ENCODE measurements around the gene SIPA1.
"Not testable (repeated sequence)": the region's sequence is repeated elsewhere in the genome, so short reads cannot be mapped to it uniquely, and the experiment has no call there.

The SIPA1 gene

GRCh38 chr11:65691847-65692246 is 53.9 kb downstream of the SIPA1 start:
- not testable (repeated sequence) for H3K9me3 ChIP-seq (ENCODE audit: control insufficient read depth in 1 of 2, low read length in 2 of 2); H3K27ac ChIP-seq (ENCODE audit: low read depth, low read length); H3K4me3 ChIP-seq (ENCODE audit: low read depth in 1 of 2, low read length in 2 of 2); H3K27me3 ChIP-seq (ENCODE audit: control insufficient read depth in 1 of 2, insufficient read depth in 2 of 2, low read length in 2 of 2); H3K9ac ChIP-seq (ENCODE audit: low read depth in 1 of 2, low read length in 2 of 2); H3K36me3 ChIP-seq (ENCODE audit: control insufficient read depth in 1 of 2, insufficient read depth in 2 of 2, low read length in 2 of 2)
- H3K4me1 ChIP-seq (ENCODE audit: control insufficient read depth in 1 of 2, insufficient read depth in 2 of 2, low read length in 2 of 2), result peaks cover 9 to 22% of the 10 kb centered on the region in 2 donors

- Histone ChIP-seq H3K9ac (ENCODE audit: low read depth in 1 of 2, low read length in 2 of 2) (peak overlapping the region in 1 of 2 donors; percentile 46), H3K27ac (ENCODE audit: low read depth, low read length) (no peak overlapping the region), H3K4me3 (ENCODE audit: low read depth in 1 of 2, low read length in 2 of 2) (peak overlapping the region; percentile 49 to 54), H3K4me1 (ENCODE audit: control insufficient read depth in 1 of 2, insufficient read depth in 2 of 2, low read length in 2 of 2) (peaks cover 9 to 22% of the 10 kb centered on the region in 2 donors), H3K36me3 (ENCODE audit: control insufficient read depth in 1 of 2, insufficient read depth in 2 of 2, low read length in 2 of 2) (no peaks in the 10 kb centered on the region), H3K27me3 (ENCODE audit: control insufficient read depth in 1 of 2, insufficient read depth in 2 of 2, low read length in 2 of 2) (no peaks in the 10 kb centered on the region), H3K9me3 (ENCODE audit: control insufficient read depth in 1 of 2, low read length in 2 of 2) (no peaks in the 10 kb centered on the region)
These were observed 54.5 kb downstream of the SIPA1 start for GRCh38 chr11:65692367-65692766.

- Histone ChIP-seq H3K4me3 (ENCODE audit: low read depth in 1 of 2, low read length in 2 of 2) (no peak overlapping the region), H3K4me1 (ENCODE audit: control insufficient read depth in 1 of 2, insufficient read depth in 2 of 2, low read length in 2 of 2) (peaks cover 9 to 22% of the 10 kb centered on the region in 2 donors), H3K27ac (ENCODE audit: low read depth, low read length) (no peak overlapping the region), H3K27me3 (ENCODE audit: control insufficient read depth in 1 of 2, insufficient read depth in 2 of 2, low read length in 2 of 2) (no peaks in the 10 kb centered on the region), H3K9me3 (ENCODE audit: control insufficient read depth in 1 of 2, low read length in 2 of 2) (no peaks in the 10 kb centered on the region), H3K9ac (ENCODE audit: low read depth in 1 of 2, low read length in 2 of 2) (no peak overlapping the region), H3K36me3 (ENCODE audit: control insufficient read depth in 1 of 2, insufficient read depth in 2 of 2, low read length in 2 of 2) (no peaks in the 10 kb centered on the region)
These were observed 57.7 kb downstream of the SIPA1 start for GRCh38 chr11:65695459-65696241.

- Histone ChIP-seq H3K4me1 (ENCODE audit: control insufficient read depth in 1 of 2, insufficient read depth in 2 of 2, low read length in 2 of 2) (peaks cover 9 to 22% of the 10 kb centered on the region in 2 donors), H3K27ac (ENCODE audit: low read depth, low read length) (no peak overlapping the region), H3K9ac (ENCODE audit: low read depth in 1 of 2, low read length in 2 of 2) (no peak overlapping the region), H3K4me3 (ENCODE audit: low read depth in 1 of 2, low read length in 2 of 2) (no peak overlapping the region), H3K27me3 (ENCODE audit: control insufficient read depth in 1 of 2, insufficient read depth in 2 of 2, low read length in 2 of 2) (no peaks in the 10 kb centered on the region), H3K36me3 (ENCODE audit: control insufficient read depth in 1 of 2, insufficient read depth in 2 of 2, low read length in 2 of 2) (no peaks in the 10 kb centered on the region), H3K9me3 (ENCODE audit: control insufficient read depth in 1 of 2, low read length in 2 of 2) (no peaks in the 10 kb centered on the region)
These were observed 59.1 kb downstream of the SIPA1 start for GRCh38 chr11:65696802-65697552.

GRCh38 chr11:65698205-65698604 is 60.3 kb downstream of the SIPA1 start:
- Histone ChIP-seq H3K36me3 (ENCODE audit: control insufficient read depth in 1 of 2, insufficient read depth in 2 of 2, low read length in 2 of 2) (no peaks in the 10 kb centered on the region), H3K4me1 (ENCODE audit: control insufficient read depth in 1 of 2, insufficient read depth in 2 of 2, low read length in 2 of 2) (peaks cover 9 to 17% of the 10 kb centered on the region in 2 donors), H3K27me3 (ENCODE audit: control insufficient read depth in 1 of 2, insufficient read depth in 2 of 2, low read length in 2 of 2) (no peaks in the 10 kb centered on the region), H3K27ac (ENCODE audit: low read depth, low read length) (no peak overlapping the region), H3K4me3 (ENCODE audit: low read depth in 1 of 2, low read length in 2 of 2) (no peak overlapping the region), H3K9ac (ENCODE audit: low read depth in 1 of 2, low read length in 2 of 2) (no peak overlapping the region), H3K9me3 (ENCODE audit: control insufficient read depth in 1 of 2, low read length in 2 of 2) (no peaks in the 10 kb centered on the region)

- H3K36me3 ChIP-seq (ENCODE audit: control insufficient read depth in 1 of 2, insufficient read depth in 2 of 2, low read length in 2 of 2), result no peaks in the 10 kb centered on the region
- no peaks in the 10 kb centered on the region for H3K27me3 ChIP-seq (ENCODE audit: control insufficient read depth in 1 of 2, insufficient read depth in 2 of 2, low read length in 2 of 2)
- H3K9ac ChIP-seq (ENCODE audit: low read depth in 1 of 2, low read length in 2 of 2), result no peak overlapping the region
- H3K27ac ChIP-seq (ENCODE audit: low read depth, low read length), result no peak overlapping the region
- H3K4me1 ChIP-seq (ENCODE audit: control insufficient read depth in 1 of 2, insufficient read depth in 2 of 2, low read length in 2 of 2), result peaks cover 6 to 8% of the 10 kb centered on the region in 2 donors
- H3K4me3 ChIP-seq (ENCODE audit: low read depth in 1 of 2, low read length in 2 of 2), result no peak overlapping the region
- H3K9me3 ChIP-seq (ENCODE audit: control insufficient read depth in 1 of 2, low read length in 2 of 2), result no peaks in the 10 kb centered on the region
These were observed 61.4 kb downstream of the SIPA1 start for GRCh38 chr11:65699306-65699705.

GRCh38 chr11:65700399-65700798 is 62.5 kb downstream of the SIPA1 start:
- H3K36me3 ChIP-seq (ENCODE audit: control insufficient read depth in 1 of 2, insufficient read depth in 2 of 2, low read length in 2 of 2), result no peaks in the 10 kb centered on the region
- no peak overlapping the region for H3K4me3 ChIP-seq (ENCODE audit: low read depth in 1 of 2, low read length in 2 of 2)
- H3K4me1 ChIP-seq (ENCODE audit: control insufficient read depth in 1 of 2, insufficient read depth in 2 of 2, low read length in 2 of 2), result peaks cover 4 to 7% of the 10 kb centered on the region in 2 donors
- no peak overlapping the region for H3K27ac ChIP-seq (ENCODE audit: low read depth, low read length)
- H3K9me3 ChIP-seq (ENCODE audit: control insufficient read depth in 1 of 2, low read length in 2 of 2), result no peaks in the 10 kb centered on the region
- H3K9ac ChIP-seq (ENCODE audit: low read depth in 1 of 2, low read length in 2 of 2), result no peak overlapping the region
- H3K27me3 ChIP-seq (ENCODE audit: control insufficient read depth in 1 of 2, insufficient read depth in 2 of 2, low read length in 2 of 2), result no peaks in the 10 kb centered on the region

Data from duodenal mucosa (tissue), 2 donors.